NCI-H2227 (cell line): ENCODE results near the gene BRPF1.

Source experiments
- DNase-seq: peaks from one replicate; lab custom pipeline; 2025; ENCODE audit not compliant: unreplicated experiment; lab: John Stamatoyannopoulos, UW

BRPF1 gene

DNA sequence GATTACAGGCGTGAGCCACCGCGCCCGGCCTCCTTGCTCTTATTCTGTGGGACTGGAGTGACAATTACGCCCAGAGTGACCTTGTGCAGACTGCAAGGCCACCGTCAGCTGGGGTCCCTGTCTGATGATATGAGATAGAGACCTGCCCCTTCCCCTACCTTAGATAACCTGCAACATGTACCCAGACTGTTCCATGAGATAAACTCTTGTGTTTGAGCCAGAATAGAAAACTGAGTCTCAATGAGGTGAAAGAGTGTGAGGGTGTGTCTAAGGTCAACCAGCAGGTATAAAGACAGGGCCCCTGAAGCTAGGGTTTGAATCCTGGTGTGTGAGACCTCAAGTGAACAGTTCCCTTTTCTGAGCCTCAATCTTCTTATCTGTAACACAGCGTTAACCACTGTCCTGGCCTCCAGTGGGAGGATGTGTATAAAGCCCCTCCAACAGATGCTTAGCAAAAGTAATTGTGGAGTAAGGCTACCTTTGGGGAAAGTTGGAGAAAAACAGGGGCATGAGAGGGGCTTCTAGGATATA is 54.7 kb downstream of the BRPF1 start:
- DNase-seq, result no peak

DNA sequence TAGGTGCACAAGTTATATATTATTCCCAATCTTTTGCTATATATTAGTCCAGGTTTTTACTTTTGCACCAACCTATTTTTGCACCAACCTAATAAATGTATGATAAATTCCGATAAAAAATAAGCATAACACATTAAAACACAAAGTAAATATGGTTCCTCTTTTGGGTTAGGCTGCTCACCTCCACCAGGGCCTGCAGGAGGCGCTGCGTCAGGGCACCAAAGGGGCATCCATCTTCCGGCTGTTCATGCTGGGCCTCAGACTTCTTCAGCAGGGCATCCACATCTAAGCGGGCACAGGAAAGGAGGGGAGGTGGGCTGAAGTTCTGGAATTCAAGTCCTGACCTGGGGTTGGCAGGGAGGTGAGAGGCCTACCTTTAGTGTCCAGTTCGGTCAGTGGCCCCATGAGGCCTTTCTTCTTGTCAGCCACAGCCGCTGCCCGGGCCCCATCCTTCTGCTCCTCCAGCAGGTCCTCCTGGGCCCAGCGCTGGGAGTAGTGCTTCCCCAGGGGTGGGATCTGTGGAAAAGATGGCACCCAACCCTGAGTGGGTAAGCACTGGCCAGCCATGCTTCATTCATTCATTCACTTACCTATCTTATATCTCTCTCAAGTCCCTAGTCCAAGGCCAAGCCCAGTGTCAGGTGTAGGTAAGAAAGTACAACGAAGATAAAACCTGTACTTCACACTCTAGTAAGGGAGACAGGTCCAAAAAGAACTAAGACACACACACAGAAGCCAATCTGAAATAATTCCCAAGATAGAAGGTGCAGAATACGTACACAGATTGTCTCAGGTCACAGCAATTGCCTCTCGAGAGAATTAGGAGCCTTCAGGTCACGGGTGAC is 55.5 kb downstream of the BRPF1 start:
- DNase-seq, result no peak

DNA sequence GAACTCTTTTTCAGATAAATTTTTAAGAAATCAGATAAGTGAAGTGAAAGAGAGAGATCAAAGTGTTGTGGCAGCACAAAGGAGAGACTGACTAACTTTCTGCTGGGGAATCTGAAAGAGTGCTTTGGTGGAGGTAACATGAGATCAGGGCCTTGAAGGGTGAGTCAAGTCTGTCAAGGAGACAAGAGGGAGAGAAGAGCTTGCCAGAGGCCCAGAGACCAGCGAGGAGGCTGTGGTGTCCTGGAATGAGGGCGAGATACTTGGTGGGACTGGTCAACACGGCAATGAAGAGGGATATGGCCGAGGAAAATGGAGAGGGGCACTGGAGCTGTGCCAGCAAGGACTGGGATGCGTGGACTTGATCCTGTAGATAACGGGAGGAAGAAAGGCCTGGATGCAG is 56.2 kb downstream of the BRPF1 start:
- no peak for DNase-seq

DNA sequence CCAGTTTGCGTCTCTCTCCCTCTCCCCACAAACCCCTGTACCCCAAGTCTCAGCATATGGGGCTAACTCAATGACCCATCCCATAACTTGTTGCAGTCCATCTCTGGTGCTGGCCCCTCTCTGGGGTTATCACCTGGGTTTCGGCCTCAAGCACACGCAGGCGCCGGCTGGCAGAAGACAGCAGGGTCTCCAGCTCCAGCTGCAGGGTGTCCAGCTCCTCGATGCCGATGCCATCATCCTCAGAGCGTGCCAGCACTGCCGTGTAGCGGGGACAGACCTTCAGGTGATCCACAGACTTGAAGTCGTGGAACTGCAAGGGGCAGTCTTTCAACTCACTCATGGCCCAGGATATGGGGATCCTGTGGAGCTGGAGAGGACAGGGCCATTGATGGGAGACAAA is 59.6 kb downstream of the BRPF1 start:
- no peak for DNase-seq

DNA sequence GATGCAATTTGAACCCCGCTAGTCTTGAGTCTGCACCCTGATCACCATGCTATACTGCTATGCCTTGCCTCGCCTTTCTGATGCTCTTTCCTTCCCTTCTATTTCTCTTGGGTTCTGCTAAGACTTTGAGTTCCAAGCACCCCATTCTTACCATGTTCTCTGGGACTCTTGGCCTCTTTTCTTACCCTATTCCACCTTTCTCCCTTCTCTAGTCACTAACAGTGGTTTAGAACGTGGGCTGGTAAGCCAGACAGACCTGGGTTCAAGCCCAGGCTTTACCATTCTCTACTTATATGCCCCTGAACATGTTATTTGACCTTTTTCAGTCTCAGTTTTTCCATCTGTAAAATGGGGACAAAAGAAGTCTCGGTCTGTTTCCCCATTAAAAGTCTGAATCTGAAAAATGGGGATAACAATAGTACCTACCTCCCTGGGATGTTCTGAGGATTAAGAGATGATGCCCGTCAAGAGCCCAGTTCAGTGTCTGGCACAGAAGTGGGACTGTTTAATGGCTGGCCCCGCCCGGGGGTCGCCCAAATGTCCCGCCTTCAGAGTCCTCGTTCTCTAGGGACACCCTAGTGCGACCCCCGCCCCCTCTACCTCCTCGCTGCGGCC is 60.4 kb downstream of the BRPF1 start:
- no peak for DNase-seq

DNA sequence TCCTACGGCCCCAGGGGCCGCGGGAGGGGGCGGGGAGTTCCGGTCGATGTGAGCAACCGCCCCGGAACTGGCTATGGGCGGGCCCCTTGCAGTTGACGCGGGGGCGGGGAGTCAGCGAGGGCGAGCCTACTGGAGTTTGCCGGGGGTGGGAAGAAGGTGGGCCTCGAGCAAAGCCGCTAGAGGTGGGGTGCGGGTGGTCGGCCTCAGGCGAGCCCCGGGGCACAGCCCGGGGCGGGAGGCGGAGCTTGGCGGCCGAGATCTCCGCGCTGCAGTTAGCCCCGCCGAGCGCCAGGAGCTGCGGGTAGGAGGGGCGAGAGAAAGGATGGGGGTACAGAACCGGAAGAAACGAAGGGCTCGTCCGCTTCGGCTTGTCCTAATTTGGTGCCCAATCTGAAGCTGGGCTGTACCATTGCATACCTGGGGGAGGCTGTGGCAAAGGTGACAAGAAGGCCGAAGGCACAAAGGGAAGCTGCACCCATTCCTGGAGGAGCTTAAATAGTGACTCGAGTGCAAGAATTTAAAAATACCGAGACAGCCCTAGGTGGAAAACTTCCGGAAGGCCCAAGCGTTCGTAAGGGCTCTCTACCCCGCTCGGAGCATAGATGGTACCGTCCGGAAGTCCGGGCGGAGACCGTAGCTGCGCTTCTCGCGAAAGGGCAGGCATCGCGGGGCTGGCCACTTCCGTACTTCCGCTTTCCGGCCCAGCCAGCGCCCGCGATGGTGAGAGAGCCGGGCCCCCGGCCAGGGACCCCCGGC is 61.0 kb downstream of the BRPF1 start, which contains the start of the genes ARPC4 and TADA3:
TSS of gene ARPC4 (plus strand) at position 678 of the 756 bp plus-strand sequence. CDS start at position 718, 40 bp downstream.
TSS of gene TADA3 (minus strand) at position 69 of the 756 bp plus-strand sequence. CDS start 1,007 bp downstream, outside the sequence.
- DNase-seq, result peak; percentile 93

DNA sequence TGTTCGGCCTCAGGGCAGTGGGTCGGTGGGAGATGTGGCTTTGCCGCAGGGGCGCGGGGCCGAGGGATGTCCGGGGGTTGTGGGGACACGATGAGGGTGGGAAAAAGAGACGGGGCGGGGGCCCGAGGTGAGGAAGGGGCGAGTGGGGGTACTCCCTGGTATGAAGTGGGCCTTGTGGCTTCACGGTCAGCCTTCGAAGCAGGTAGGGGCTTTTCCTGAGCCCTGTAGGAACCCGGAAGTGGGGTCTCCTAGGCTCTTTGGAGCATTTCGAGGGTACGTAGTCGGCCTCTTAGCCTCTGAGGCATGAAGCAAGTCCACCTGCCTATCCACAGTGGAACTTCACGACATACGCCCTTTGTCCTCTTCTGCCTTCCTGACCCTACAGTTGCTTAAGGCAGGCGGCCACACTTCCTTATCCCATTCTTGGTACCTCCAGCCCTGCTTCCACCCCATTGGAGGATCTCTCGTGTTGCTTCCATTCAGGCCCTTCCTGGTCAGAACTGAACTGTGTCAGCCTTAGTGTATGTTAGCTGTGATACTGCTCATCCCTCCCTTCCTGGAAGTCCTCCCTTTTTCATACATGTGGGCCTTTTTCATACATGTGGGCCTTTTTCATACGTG is 61.7 kb downstream of the BRPF1 start:
- DNase-seq, result peak; percentile 35

DNA sequence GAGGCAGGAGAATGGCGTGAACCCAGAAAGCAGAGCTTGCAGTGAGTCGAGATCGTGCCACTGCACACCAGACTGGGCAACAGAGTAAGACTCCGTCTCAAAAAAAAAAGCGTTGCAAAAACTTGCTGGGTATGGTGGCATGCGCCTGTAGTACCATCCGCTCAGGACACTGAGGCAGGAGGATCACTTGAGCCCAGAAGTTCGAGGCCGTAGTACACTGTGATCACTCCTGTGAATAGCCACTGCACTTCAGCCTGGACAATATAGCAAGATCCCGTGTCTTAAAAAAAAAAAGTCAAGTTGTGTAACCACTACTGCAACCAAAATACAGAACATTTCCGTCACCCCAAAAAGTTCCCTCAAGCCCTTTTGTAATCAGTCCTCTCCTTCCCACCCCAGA is 62.9 kb downstream of the BRPF1 start:
- no peak for DNase-seq

DNA sequence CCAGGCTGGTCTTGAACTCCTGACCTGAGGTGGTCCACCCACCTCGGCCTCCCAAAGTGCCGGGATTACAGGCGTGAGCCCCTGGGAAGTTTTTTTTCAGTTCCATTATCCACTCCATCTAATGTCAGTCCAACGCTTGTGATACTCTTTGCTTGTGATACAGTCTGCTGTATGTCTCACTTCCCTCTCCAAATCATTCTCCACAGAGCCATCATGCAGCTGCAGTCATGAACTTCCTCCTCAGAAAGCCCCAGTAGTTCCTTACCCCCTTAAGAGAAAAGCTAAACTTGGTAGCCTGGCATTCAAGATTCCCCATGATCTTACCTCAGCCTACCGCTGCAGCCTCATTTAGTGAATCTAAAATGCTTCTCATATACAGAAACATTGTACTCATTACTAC is 63.7 kb downstream of the BRPF1 start:
- DNase-seq, result no peak

DNA sequence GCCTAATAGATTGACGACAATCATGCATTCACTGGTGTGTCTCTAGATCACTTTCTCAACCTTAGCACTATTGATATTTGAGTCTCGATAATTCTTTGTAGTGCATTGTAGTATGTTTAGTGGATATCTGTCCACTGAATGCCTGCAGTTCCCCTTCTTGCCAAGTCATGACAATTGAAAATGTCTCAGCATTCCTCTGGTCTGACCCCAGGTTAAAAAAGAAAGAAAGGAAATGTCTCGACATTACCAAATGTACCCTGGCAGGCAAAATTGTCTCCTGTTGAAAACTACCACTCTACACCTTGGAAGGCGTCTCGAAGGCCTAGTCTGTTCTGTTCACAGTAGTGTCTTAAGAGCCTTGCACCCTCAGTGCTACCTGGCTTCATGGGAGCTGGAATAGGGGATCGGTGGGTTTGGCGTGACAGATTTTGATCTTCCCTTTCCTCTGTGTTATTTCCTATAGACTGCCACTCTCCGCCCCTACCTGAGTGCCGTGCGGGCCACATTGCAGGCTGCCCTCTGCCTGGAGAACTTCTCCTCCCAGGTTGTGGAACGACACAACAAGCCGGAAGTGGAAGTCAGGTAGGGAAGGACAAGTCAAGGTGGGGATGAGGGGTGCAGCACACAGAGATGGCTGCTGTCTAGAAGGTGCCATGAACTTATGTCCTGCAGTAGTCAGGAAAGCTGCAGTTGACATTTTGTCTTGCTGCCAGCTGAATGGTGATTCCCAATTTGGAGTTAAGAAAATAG is 65.8 kb downstream of the BRPF1 start:
- DNase-seq, result no peak
